Activated T-cell treated with anti-CD3 and anti-CD28 coated beads, Interleukin-2, amount 50 U/mL, for 24 hours (primary cell): ENCODE results near the gene ARMC2.
"Not testable (repeated sequence)": the region's sequence is repeated elsewhere in the genome, so short reads cannot be mapped to it uniquely, and the experiment has no call there.

Source experiments
- DNase-seq: peaks from one replicate; pipeline ENCODE4 v3.0.0-alpha.2; 2020
- H3K27ac Mint-ChIP-seq: 2 replicates; pipeline ENCODE4 v1.8.0; 2020; ENCODE audit warnings: mild to moderate bottlenecking, mixed read lengths
- H3K27me3 Mint-ChIP-seq: 2 replicates; pipeline ENCODE4 v1.8.0; 2020; ENCODE audit warnings: mixed read lengths
- H3K36me3 Mint-ChIP-seq: 2 replicates; pipeline ENCODE4 v1.8.0; 2020; ENCODE audit warnings: low read depth, mixed read lengths
- H3K4me1 Mint-ChIP-seq: 2 replicates; pipeline ENCODE4 v1.8.0; 2020; ENCODE audit warnings: low read depth, mixed read lengths
- H3K4me3 Mint-ChIP-seq: 2 replicates; pipeline ENCODE4 v1.8.0; 2020; ENCODE audit warnings: mild to moderate bottlenecking, moderate library complexity, mixed read lengths
- H3K9me3 Mint-ChIP-seq: 2 replicates; pipeline ENCODE4 v1.8.0; 2020; ENCODE audit warnings: mixed read lengths

The ARMC2 gene

DNA sequence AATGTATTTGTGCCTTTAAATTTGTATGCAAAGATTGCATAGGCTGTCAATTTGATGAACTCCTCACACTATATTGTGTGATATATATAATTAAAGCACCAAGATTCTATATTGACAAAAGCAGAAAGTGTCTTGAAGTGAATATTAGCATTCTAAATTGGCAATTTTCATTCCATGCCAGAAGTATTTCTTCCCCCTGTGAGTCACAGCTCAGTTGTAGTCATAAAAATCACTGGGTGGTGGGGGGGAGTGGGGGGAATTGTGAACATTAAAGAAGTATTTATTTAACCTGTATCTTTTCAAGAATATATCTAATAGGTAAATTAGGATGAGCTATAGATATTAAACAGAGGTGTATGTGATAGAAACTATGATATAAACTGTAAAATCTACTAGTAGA, 3.1 kb upstream of the ARMC2 start:
- Mint-ChIP-seq H3K9me3 (no peaks in the 10 kb centered on the region), H3K36me3 (peaks cover 3% of the 10 kb centered on the region), H3K27ac (no peak overlapping the region), H3K4me1 (peaks cover 25% of the 10 kb centered on the region), H3K4me3 (no peak overlapping the region), H3K27me3 (peaks cover 3% of the 10 kb centered on the region)
- DNase-seq, result no peak

DNA sequence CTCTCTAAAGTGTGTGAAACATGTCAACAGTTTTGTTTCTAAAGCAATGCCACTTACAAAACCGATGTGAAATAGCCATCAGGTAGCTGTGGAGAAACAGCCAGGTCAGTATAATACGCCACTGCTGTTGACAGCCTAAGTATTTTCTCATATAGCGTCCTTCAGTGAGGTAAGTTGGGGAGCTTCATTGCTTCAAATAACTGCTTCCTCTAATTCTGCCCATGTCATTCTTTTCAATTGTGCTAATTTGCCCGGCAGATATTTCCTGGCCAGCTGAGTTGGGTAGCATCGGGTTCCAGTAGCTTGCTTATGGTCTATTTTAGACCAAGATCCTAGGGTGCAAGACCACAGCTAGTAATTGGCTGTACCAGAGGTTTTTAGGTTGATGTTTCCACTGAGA, 2.1 kb upstream of the ARMC2 start:
- Mint-ChIP-seq H3K27ac (no peak overlapping the region), H3K4me3 (no peak overlapping the region), H3K9me3 (no peaks in the 10 kb centered on the region), H3K36me3 (peaks cover 3% of the 10 kb centered on the region), H3K4me1 (peaks cover 30% of the 10 kb centered on the region), H3K27me3 (peaks cover 3% of the 10 kb centered on the region)
- DNase-seq, result no peak

DNA sequence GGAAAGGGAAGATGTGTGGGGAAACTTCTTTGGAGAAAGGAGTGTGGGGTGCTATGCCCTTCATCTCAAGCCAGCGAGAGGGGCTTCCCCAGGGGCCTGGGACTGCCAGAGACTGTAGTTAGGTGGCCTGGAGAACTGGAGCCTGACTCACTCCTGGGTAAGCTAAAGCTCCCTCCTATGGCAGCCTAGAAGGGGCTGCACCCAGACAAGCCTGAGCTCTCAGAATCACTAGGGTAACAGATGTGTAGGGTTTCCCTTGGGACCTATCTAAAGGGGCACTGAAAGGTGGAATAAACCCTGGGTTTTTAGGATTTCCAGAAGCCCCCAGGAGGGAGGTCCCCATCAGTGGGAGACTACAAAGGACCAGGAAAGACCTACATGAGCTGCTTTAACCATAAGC, 1.6 kb upstream of the ARMC2 start:
- Mint-ChIP-seq H3K9me3 (no peaks in the 10 kb centered on the region), H3K4me1 (peaks cover 33% of the 10 kb centered on the region), H3K36me3 (peaks cover 3% of the 10 kb centered on the region), H3K4me3 (no peak overlapping the region), H3K27ac (no peak overlapping the region), H3K27me3 (peaks cover 3% of the 10 kb centered on the region)
- DNase-seq, result no peak

DNA sequence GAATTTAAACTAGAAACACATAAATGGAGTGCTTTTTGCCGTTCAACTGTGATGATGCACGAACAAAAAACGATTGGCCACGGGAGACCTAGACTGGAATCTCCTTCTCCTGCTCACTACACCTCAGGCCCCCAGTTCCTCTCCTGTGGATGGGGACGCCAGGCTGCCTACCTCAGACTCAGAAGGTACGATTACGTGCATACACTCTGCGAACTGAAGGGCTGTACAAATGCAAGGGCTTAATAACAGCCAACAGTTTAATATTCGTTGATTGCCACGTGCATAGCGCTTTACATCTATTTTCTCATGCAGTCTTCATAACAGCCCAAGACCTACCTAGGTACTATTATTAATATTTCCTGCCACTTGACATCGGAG, 495 bp upstream of the ARMC2 start:
- no peak for DNase-seq
- Mint-ChIP-seq H3K4me1 (peaks cover 37% of the 10 kb centered on the region), H3K27ac (peak overlapping the region; percentile 87), H3K4me3 (peak overlapping the region; percentile 80), H3K36me3 (peaks cover 3% of the 10 kb centered on the region), H3K27me3 (peaks cover 3% of the 10 kb centered on the region), H3K9me3 (no peaks in the 10 kb centered on the region)

DNA sequence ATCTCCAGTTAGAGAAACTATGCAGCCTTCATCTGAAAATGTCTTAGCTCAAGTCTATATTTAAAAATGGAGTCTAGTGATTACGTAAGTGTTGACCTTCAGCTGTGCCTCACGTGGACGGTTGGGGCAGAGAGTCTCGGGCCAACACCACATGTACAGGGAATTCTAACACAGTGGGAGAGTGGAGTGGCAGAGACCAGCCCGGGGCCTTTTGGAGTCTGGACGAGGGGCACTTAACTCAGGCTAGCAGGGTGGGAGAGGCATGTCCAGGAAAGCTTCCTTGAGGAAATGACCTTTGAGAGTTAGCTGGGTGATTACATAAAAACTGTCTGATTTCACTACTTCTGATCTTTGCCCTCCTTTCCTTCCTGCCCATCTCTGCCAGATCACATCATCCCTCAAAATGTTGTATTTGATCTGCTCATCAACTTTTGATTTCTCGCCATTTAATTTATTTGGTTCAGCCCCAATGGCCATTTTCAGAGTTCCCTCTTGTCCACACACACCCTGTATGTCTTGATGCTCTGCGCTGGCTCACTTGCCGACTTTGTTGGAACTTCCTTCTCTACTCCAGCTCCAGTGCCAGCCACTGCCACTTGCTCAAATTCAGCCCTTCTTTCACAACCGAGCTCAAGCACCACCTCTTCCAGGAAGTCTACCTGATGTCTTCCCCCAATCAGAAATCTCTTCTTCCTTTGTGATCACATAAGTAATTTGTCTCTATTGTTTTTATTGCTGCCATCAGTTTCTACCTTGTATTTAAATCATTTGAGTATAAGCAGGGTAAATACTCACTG, 2.6 kb downstream of the ARMC2 start:
- no peak overlapping the region for H3K27ac Mint-ChIP-seq
- no peak overlapping the region for H3K4me3 Mint-ChIP-seq
- no peaks in the 10 kb centered on the region for H3K9me3 Mint-ChIP-seq
- no peak for DNase-seq
- no peaks in the 10 kb centered on the region for H3K27me3 Mint-ChIP-seq
- H3K36me3 Mint-ChIP-seq, result peaks cover 23% of the 10 kb centered on the region
- peaks cover 42% of the 10 kb centered on the region for H3K4me1 Mint-ChIP-seq

DNA sequence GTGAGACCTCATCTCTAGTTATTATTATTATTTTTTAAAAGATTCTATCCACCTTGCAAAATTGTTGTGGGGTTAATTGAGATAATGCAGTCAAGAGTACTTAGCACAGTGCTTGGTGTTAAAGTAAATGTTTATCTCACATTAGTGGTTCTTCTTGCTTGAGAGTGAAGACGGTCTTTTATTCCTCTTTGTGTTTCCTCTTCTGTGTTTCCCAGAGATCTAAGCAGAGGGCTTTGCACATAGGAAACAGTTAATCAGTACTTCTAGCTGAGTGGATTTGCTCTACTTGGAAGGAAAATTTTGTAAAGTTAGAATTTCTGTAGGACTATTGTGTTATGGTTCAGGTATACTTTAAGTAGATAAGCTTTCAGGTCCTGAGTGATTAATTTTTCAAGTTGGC, 3.5 kb downstream of the ARMC2 start:
- no peak overlapping the region for H3K4me3 Mint-ChIP-seq
- no peak for DNase-seq
- peaks cover 37% of the 10 kb centered on the region for H3K4me1 Mint-ChIP-seq
- no peaks in the 10 kb centered on the region for H3K27me3 Mint-ChIP-seq
- peaks cover under 1% of the 10 kb centered on the region for H3K9me3 Mint-ChIP-seq
- no peak overlapping the region for H3K27ac Mint-ChIP-seq
- H3K36me3 Mint-ChIP-seq, result peaks cover 32% of the 10 kb centered on the region

DNA sequence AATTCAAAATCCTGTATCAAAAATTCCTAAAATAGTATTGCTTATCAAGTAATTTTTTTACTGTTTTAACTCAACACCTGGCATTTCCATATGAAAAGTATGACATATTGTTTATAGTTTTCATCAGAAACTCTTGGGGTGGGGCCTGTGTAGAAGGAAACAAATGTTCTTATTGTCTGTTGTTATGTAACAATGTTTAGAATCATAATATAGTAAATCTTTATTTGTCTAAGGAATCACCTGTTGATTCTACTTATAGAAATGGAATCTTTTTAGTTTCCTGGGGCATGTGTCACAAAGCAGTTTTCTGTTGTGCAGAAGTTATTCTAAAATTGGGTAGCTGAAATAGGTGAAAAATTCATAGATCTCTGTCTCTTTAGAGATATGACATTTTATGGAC, 4.9 kb downstream of the ARMC2 start:
- peaks cover 43% of the 10 kb centered on the region for H3K36me3 Mint-ChIP-seq
- H3K4me3 Mint-ChIP-seq, result no peak overlapping the region
- H3K27me3 Mint-ChIP-seq, result no peaks in the 10 kb centered on the region
- H3K27ac Mint-ChIP-seq, result no peak overlapping the region
- H3K4me1 Mint-ChIP-seq, result peaks cover 25% of the 10 kb centered on the region
- peaks cover 10% of the 10 kb centered on the region for H3K9me3 Mint-ChIP-seq
- no peak for DNase-seq

DNA sequence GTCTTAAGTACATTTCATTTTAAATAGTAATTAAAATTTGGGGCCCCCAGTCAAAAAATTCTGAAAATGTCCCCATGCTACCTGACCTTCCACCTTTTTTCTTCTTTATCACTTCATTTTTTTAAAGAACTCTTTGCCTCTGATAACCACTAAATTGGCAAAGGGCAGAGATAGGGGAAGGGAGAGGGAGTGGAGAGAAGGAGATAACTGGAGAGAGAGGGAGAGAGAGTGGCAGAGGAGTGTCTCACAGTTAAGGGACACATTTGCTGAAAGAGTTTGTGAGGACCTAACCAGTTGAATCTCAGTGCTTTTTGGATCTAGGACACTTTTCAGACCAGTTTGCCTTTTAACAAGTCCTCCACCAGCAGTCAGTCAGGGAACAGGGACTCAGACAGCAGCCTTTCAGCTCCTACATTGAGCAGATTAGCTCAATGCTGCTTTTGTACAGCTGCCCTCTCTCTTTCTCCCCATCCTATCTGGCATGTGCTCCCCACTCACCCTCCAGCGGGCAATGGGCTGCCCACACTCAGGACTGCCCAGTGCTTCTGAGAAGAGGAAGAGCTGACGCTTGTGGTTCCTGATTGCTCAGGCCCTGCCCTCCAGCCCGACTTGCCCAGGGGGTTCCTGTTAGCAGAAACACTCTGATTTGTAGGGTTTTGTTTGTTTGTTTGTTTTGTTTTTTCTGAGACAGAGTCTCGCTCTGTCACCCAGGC, 14.4 kb downstream of the ARMC2 start:
- Mint-ChIP-seq H3K9me3 (peaks cover under 1% of the 10 kb centered on the region), H3K36me3 (peaks cover 45% of the 10 kb centered on the region), H3K4me3 (no peak overlapping the region), H3K27me3 (no peaks in the 10 kb centered on the region), H3K27ac (no peak overlapping the region), H3K4me1 (peaks cover 12% of the 10 kb centered on the region)
- no peak for DNase-seq

DNA sequence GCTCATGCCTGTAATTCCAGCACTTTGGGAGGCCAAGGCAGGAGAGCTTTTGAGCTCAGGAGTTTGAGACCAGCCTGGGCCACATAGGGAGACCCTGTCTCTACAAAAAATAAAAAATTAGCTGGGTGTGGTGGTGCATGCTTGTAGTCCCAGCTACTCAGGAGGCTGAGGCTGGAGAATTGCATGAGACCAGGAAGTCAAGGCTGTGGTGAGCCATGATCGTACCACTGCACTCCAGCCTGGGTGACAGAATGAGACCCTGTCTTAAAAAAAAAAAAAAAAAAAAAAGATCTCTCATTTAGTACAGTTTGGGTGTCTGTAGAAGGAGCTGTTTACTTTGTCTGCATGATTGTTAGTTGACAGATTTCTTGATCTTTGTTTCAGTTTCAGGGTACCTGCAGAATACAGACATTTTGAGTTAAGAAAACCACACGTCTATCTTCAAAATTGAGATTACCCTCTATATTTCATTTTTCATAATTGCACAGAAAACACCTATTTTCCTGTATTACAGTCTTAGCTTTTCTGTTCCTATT, 17.6 kb downstream of the ARMC2 start:
- H3K27ac Mint-ChIP-seq, H3K27me3 Mint-ChIP-seq, DNase-seq, H3K9me3 Mint-ChIP-seq, H3K4me3 Mint-ChIP-seq: not testable (repeated sequence)
- H3K36me3 Mint-ChIP-seq, result peaks cover 41% of the 10 kb centered on the region
- peaks cover 15% of the 10 kb centered on the region for H3K4me1 Mint-ChIP-seq

DNA sequence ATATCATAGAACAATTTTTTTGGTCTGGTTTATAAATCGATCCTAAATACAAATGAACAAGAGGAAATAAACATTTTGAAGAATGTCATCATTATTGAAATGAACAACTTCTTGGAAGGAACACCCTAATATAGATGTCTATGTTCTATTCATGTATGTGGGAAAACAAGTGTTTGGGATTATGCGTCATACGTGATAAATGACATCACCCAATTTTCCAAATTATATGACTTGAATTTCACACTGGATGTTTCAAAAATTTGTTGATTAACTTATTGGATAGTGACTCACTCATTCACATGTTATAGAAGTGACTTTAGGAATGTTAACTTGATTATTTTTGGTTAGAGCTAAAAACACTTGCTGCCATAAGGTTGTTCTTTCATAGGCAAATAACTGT, 18.6 kb downstream of the ARMC2 start:
- Mint-ChIP-seq H3K27ac (no peak overlapping the region), H3K27me3 (no peaks in the 10 kb centered on the region), H3K4me3 (no peak overlapping the region), H3K4me1 (peaks cover 24% of the 10 kb centered on the region), H3K36me3 (peaks cover 37% of the 10 kb centered on the region), H3K9me3 (no peaks in the 10 kb centered on the region)
- DNase-seq, result no peak

DNA sequence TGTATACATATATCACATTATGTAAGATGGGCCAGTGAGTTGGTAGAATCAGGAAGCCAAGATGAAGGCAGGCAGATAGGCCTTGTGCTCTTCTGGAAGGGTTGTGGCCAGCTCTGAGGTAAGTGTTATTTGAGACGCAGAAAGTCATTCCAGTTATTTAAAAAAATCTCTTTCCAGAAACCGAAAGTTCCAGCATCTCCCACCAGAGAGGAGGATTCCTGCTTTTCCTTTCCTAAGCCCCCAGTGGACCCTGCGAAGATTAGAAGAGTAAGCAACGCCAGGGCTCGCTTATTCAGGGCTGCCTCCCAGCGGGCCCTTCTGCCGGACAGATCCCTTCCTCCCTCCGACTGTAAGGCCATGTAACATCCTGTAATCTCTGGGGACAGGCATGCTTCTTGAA, 20.4 kb downstream of the ARMC2 start:
- no peak overlapping the region for H3K4me3 Mint-ChIP-seq
- no peaks in the 10 kb centered on the region for H3K9me3 Mint-ChIP-seq
- no peaks in the 10 kb centered on the region for H3K27me3 Mint-ChIP-seq
- H3K27ac Mint-ChIP-seq, result no peak overlapping the region
- peaks cover 27% of the 10 kb centered on the region for H3K36me3 Mint-ChIP-seq
- no peak for DNase-seq
- peaks cover 41% of the 10 kb centered on the region for H3K4me1 Mint-ChIP-seq

DNA sequence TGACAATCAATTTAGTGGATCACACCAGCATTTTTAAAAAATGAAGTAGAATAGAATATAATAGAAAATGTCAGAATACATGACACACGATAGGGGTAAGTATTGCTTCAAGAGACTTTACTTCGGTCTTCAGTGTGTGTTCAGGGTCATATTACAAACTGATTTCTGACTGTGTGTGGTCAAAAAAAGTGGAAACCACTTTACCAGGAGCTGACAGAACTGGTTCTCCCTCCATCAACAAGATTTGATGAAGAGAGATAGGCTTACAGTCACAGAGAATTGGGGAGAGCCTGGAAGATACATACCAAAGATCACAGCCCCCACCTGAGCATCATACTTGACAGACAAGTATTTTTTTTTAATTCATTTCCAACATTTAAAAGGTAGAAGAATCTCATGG, 21.7 kb downstream of the ARMC2 start:
- Mint-ChIP-seq H3K9me3 (no peaks in the 10 kb centered on the region), H3K27me3 (no peaks in the 10 kb centered on the region), H3K36me3 (peaks cover 20% of the 10 kb centered on the region), H3K4me3 (no peak overlapping the region), H3K4me1 (peaks cover 50% of the 10 kb centered on the region), H3K27ac (no peak overlapping the region)
- DNase-seq, result no peak

DNA sequence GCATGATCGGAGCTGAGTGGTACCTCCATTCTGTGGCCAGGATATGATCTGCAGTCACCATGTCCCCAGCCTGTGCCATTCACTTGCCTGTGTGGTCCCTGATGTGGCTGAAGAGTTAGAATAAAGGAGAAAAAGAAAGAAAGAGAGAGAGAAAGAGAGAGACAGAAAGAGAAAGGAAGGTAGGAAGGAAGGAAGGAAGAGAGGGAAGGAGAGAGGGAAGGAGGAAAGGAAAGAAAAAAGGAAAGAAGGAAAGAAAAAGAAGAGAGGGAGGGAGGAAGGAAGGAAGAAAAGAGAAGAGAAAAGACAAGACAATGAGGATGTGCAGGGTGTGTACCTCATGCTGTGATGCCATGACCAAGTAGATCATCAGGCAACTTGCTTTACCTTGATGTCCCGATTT, 22.1 kb downstream of the ARMC2 start:
- peaks cover 20% of the 10 kb centered on the region for H3K36me3 Mint-ChIP-seq
- no peak overlapping the region for H3K4me3 Mint-ChIP-seq
- H3K4me1 Mint-ChIP-seq, result peaks cover 55% of the 10 kb centered on the region
- no peak for DNase-seq
- no peaks in the 10 kb centered on the region for H3K9me3 Mint-ChIP-seq
- H3K27me3 Mint-ChIP-seq, result no peaks in the 10 kb centered on the region
- H3K27ac Mint-ChIP-seq, result no peak overlapping the region

DNA sequence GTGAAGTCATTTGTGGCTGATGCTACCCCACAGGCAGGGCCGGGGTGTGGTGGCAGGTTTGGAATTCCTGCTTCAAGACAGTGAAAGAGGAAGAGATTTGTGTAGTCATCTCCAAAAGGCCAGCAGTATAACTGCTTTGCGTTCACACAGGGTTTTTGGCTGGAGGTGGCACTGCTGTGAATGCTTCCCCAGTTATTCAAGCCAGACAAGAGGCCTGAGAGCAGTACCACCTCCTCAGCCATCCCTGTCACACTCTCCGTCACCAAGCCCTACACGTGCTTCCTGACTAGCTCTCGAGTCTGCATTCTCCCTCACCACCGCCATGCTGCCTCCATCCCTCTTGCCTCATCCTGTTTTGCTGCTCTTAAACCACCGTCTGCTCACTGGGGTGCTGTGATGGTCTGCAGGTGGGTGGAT, 23.9 kb downstream of the ARMC2 start:
- no peak overlapping the region for H3K4me3 Mint-ChIP-seq
- H3K36me3 Mint-ChIP-seq, result peaks cover 23% of the 10 kb centered on the region
- peaks cover 49% of the 10 kb centered on the region for H3K4me1 Mint-ChIP-seq
- DNase-seq, result peak; percentile 50
- peak overlapping the region; percentile 61 for H3K27ac Mint-ChIP-seq
- no peaks in the 10 kb centered on the region for H3K9me3 Mint-ChIP-seq
- H3K27me3 Mint-ChIP-seq, result no peaks in the 10 kb centered on the region

DNA sequence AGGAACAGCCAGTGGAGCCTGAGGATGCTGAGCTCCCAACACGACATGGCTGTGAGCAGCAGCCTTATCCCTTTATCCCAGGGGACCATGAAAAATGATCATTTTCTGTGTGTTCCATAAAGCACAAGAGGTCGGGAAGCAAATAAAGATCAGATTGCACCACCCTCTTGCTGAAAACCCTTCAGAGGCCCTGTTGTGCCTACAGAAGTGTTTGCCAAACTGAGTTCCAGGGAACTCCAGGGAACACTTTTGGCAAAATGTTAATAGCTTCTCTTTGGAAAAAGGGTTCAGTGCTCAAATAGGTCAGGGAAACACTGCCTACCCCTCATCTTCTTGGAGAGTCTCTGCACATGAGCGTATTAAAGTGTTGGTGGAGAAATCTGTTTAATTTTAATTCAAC, 24.4 kb downstream of the ARMC2 start:
- Mint-ChIP-seq H3K4me1 (peaks cover 49% of the 10 kb centered on the region), H3K27ac (peak overlapping the region; percentile 61), H3K27me3 (no peaks in the 10 kb centered on the region), H3K4me3 (no peak overlapping the region), H3K9me3 (no peaks in the 10 kb centered on the region), H3K36me3 (peaks cover 27% of the 10 kb centered on the region)
- no peak for DNase-seq
